Sciatic nerve (tissue), 2 donors: ENCODE results near the gene MRPS12. TPM values are rescaled to one million over a fixed set of nuclear protein-coding genes. Genes with fewer than 3 reads are reported as not detected.
"Not testable (repeated sequence)": the region's sequence is repeated elsewhere in the genome, so short reads cannot be mapped to it uniquely, and the experiment has no call there.

Experiments used
- ATAC-seq: fragments of 200-7000 bp; cut with Tn5 transposase; one replicate; pipeline ENCODE4 v1.9.1; 2020; ENCODE audit warnings: mild to moderate bottlenecking, moderate library complexity
- DNase-seq: peaks from one replicate; pipeline ENCODE4 v3.0.0-alpha.2; 2020; ENCODE audit warnings: low spot score
- intact Hi-C: fragments of 100-400 bp; cut with DNase I; formaldehyde crosslinking; loops from one replicate; pipeline ENCODE4 v1.14.2; 2022
- total RNA-seq: library from RNA; stranded (reverse); fragmentation: NEBNext Ultra II Directional; extraction: Animal tissue kit (Norgen Biotek cat#: 25700); gene quantifications from one replicate; pipeline ENCODE4 v1.2.1, GENCODE V29; 2021
- donor health status: DM: no; HTN: no; CAD: no.
- donor health status: DM: no; HTN: no; CAD: no.

Gene MRPS12
- total RNA-seq, 1 donor from 2014 or later = 12.1 TPM

- no peak for DNase-seq
- intact Hi-C loops = no loop called here
- ATAC-seq = no peak
Measured at GRCh38 chr19:38958301-38958700, 27.6 kb downstream of the MRPS12 start.

- ATAC-seq = no peak
- intact Hi-C loops = loop anchor here (5.0 kb wide), 1 partner anchor 1783 kb away; no protein-coding TSS in a partner anchor
- DNase-seq = no peak
Measured at GRCh38 chr19:38959618-38960017, 28.9 kb downstream of the MRPS12 start.

DNA sequence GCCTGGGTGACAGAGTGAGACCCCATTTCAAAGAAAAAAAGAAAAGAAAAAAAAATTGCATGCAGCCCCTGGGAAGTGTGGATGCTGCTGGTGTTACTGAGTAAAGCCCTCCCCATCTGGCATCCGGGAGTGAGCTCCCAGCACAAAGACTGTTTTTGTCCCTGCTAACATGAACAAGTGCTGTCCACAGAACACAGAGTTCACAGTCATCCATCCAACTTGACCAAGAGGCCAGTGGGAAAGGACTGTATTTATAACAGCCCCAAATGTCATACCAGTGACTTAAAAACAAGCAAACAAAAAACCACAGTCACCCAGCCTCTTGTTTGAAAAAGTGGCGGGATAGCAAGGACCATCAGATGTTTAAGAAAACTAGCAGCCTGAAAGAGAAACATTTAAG is 34.0 kb downstream of the MRPS12 start:
- intact Hi-C loops = loop anchor here (5.0 kb wide), 1 partner anchor 1778 kb away; no protein-coding TSS in a partner anchor
- DNase-seq = no peak
- no peak for ATAC-seq

DNA sequence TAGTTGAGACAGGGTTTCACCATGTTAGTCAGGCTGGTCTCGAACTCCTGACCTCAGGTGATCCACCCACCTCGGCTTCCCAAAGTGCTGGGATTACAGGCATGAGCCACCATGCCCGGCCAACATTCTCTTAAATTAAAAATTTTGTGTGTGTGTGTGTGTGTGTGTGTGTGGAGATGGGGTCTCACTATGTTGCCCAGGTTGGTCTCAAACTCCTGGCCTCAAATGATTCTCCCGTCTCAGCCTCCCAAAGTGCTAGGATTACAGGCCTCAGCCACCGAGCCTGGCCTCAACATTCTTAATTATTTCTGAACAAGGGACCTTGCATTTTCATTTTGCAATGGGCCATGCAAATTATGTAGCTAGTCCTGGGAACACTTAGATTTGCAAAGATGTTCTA is 35.4 kb downstream of the MRPS12 start:
- DNase-seq, ATAC-seq, intact Hi-C loops: not testable (repeated sequence)

- intact Hi-C loops = no loop called here
- DNase-seq (no peak), ATAC-seq (no peak)
Measured at GRCh38 chr19:38970664-38971532, 40.2 kb downstream of the MRPS12 start.

GRCh38 chr19:38971672-38972071 is 40.9 kb downstream of the MRPS12 start:
- no peak for DNase-seq
- intact Hi-C loops = no loop called here
- ATAC-seq = no peak

DNA sequence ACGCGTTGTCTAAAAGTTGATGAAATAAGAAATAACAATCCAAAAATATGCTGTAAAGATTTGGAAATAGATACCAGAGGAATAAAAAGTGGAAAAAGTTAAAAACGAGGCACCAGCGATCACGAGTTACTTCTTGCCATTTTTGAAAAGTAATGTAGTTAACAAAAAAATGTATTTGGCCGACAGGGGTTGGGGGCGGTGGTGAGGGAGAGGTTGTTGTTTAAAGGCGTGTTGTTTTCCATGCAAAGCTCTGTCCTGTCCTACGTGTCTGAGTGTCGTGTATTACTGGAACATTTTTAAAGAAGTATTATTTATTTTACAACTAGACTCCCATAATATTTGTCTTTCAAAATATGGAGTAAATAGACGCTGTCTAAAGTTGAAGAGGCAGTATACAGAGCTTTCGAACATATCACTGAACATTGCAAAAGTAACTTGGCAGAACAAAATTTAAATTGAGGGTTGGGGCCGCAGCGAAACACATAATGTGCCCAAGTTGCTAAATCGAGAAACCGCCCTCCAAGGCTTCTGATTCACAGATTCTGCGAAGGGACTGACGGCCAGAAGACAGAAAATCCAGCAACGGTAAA is 44.0 kb downstream of the MRPS12 start:
- no peak for DNase-seq
- ATAC-seq = peak; percentile 11
- intact Hi-C loops = no loop called here

DNA sequence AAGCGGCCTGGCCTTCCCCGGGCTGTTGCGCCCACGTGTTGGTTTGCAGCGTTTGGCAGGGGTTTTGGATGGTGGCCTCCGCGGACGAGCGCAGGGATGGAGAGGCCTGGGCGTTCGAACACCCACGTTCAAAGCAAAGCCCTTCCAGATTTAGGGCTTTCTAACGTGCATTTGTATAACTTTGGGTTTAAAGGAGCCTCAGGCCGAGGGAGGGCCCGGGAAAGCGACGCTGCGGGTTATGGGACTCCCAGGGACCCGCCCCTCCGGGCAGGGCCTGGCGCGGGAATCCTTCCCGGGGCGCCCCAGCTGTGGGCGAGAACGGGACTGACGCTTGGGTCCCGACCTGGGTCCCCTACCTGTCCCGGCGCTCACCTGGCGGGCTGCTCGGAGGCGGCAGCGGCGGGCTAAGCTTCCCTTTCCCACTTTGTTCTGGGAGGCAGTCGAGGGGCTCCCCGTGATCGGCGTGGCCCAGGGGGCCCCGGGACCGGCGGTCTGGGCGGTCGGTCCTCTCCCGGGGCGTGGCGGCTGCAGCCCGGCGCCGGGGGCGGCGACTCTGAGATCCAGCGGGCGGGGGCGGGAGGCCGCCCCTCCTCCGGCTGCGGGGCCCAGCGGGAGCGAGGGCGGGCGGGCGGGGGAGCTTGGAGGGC is 44.6 kb downstream of the MRPS12 start, which contains the start of gene FBXO17:
Gene FBXO17 (minus strand): TSS at position 529 of the 647 bp plus-strand sequence. CDS start 25,423 bp downstream, outside the sequence.
- ATAC-seq (peak; percentile 78), DNase-seq (peak; percentile 74)
- intact Hi-C loops = no loop called here

DNA sequence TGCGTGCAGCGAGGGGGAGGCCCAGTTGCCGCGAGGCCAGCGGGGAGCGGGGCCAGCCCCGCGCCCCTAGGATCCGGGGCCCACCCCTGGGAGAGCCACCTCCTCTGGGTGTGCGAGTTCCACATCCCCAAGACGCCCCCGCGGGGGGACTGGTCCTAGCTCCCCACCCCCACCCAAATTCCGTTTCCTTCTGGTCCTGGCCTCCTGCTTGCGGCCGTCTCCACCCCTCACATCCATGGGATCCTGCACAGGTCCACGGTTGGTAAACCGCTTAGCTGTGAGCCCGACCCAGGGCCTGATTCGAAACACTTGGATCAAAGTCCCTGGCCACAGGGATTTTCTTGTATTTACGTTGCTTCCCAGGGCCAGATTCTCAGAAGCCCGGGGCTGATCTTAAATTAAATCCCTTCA is 45.1 kb downstream of the MRPS12 start:
- DNase-seq = peak; percentile 61
- intact Hi-C loops = no loop called here
- ATAC-seq = peak; percentile 65

GRCh38 chr19:38977445-38978325 is 46.9 kb downstream of the MRPS12 start:
- ATAC-seq (no peak), DNase-seq (no peak)
- intact Hi-C loops = no loop called here

- ATAC-seq = no peak
- intact Hi-C loops = no loop called here
- no peak for DNase-seq
Measured at GRCh38 chr19:38978326-38978689, 47.6 kb downstream of the MRPS12 start.

- intact Hi-C loops = no loop called here
- ATAC-seq = no peak
- no peak for DNase-seq
Measured at GRCh38 chr19:38979812-38980211, 49.1 kb downstream of the MRPS12 start.

- no peak for DNase-seq
- no peak for ATAC-seq
- intact Hi-C loops = no loop called here
Measured at GRCh38 chr19:38980583-38981374, 50.0 kb downstream of the MRPS12 start.

Other genes starting within 250 kb of the MRPS12 start
- 5.6 TPM for gene CAPN12, start 186.5 kb upstream of the MRPS12 start, total RNA-seq
- gene LGALS7, start 157.4 kb upstream of the MRPS12 start, total RNA-seq = not detected
- not detected for gene LGALS7B, start 141.7 kb upstream of the MRPS12 start, total RNA-seq
- gene LGALS4, start 118.0 kb upstream of the MRPS12 start, total RNA-seq = 1.3 TPM
- 106 TPM for gene ECH1, start 99.2 kb upstream of the MRPS12 start, total RNA-seq
- gene HNRNPL, start 81.0 kb upstream of the MRPS12 start, total RNA-seq = 192 TPM
- 9.6 TPM for gene RINL, start 52.7 kb upstream of the MRPS12 start, total RNA-seq
- gene SIRT2, start 31.3 kb upstream of the MRPS12 start, total RNA-seq = 86.4 TPM
- gene NFKBIB, start 31.0 kb upstream of the MRPS12 start, total RNA-seq = 14.6 TPM
- gene CCER2, start 18.8 kb upstream of the MRPS12 start, total RNA-seq = 0.80 TPM
- gene SARS2, start 181 bp upstream of the MRPS12 start, total RNA-seq = 17.9 TPM
- gene FBXO17, start 44.8 kb downstream of the MRPS12 start, total RNA-seq = 30.0 TPM
- gene FBXO27, start 101.6 kb downstream of the MRPS12 start, total RNA-seq = 13.4 TPM
- 1.6 TPM for gene ACP7, start 153.4 kb downstream of the MRPS12 start, total RNA-seq
- gene PAK4, start 194.8 kb downstream of the MRPS12 start, total RNA-seq = 43.5 TPM